Medulla oblongata (tissue), 1 donor: Measurements from ENCODE around the gene CDH23.

Experiments used
- DNase-seq: peaks from one replicate; pipeline ENCODE4 v3.0.0-alpha.2; 2015; ENCODE audit errors: extremely low spot score

Gene CDH23

GRCh38 chr10:71562181-71562580, 165.5 kb downstream of the CDH23 start:
- DNase-seq = no peak

- no peak for DNase-seq
These were observed 166.2 kb downstream of the CDH23 start for GRCh38 chr10:71562904-71563303.

GRCh38 chr10:71564194-71564820, 167.6 kb downstream of the CDH23 start:
- no peak for DNase-seq

GRCh38 chr10:71565284-71566000, 168.7 kb downstream of the CDH23 start:
- DNase-seq = no peak

- DNase-seq = no peak
These were observed 170.3 kb downstream of the CDH23 start for GRCh38 chr10:71567006-71567405.

- no peak for DNase-seq
These were observed 172.3 kb downstream of the CDH23 start for GRCh38 chr10:71568896-71569492.

GRCh38 chr10:71569775-71570588, 173.3 kb downstream of the CDH23 start:
- DNase-seq = peak; percentile 88

GRCh38 chr10:71571460-71572175, 174.9 kb downstream of the CDH23 start:
- DNase-seq = no peak

GRCh38 chr10:71572962-71573361, 176.2 kb downstream of the CDH23 start:
- DNase-seq = no peak

GRCh38 chr10:71573562-71574518, 177.1 kb downstream of the CDH23 start:
- no peak for DNase-seq

GRCh38 chr10:71575451-71575850, 178.7 kb downstream of the CDH23 start:
- peak; percentile 24 for DNase-seq

- DNase-seq = no peak
These were observed 179.4 kb downstream of the CDH23 start for GRCh38 chr10:71575934-71576801.

GRCh38 chr10:71576842-71577241, 180.1 kb downstream of the CDH23 start:
- no peak for DNase-seq

- no peak for DNase-seq
These were observed 180.6 kb downstream of the CDH23 start for GRCh38 chr10:71577345-71577744.

GRCh38 chr10:71578069-71578468, 181.3 kb downstream of the CDH23 start:
- no peak for DNase-seq

- no peak for DNase-seq
These were observed 182.9 kb downstream of the CDH23 start for GRCh38 chr10:71579668-71580067.

- DNase-seq = no peak
These were observed 183.7 kb downstream of the CDH23 start for GRCh38 chr10:71580415-71580814.

GRCh38 chr10:71580926-71581325, 184.2 kb downstream of the CDH23 start:
- no peak for DNase-seq

GRCh38 chr10:71581376-71581775, 184.7 kb downstream of the CDH23 start:
- peak; percentile 81 for DNase-seq
